Mucosa of descending colon (tissue), 3 donors: Measurements from ENCODE around the gene SCG5. TPM values are rescaled to one million over a fixed set of nuclear protein-coding genes. Genes with fewer than 3 reads are reported as not detected.

Experiments
- ATAC-seq: fragments of 200-7000 bp; cut with Tn5 transposase; one replicate; pipeline ENCODE4 v1.9.1; 2020; ENCODE audit warnings: mild to moderate bottlenecking, moderate library complexity
- DNase-seq, 3 donors: peaks; one replicate each; pipeline ENCODE4 v3.0.0-alpha.2; 2020
- H3K36me3 ChIP-seq: fragments of 200-600 bp; one replicate; pipeline ENCODE4 v1.8.0; 2021; ENCODE audit warnings: low read depth, mild to moderate bottlenecking
- H3K4me1 ChIP-seq: fragments of 200-600 bp; one replicate; pipeline ENCODE4 v1.8.0; 2021; ENCODE audit warnings: low read depth, mild to moderate bottlenecking
- H3K4me3 ChIP-seq: fragments of 200-600 bp; one replicate; pipeline ENCODE4 v1.8.0; 2021; ENCODE audit warnings: mild to moderate bottlenecking
- H3K9me3 ChIP-seq: fragments of 200-600 bp; one replicate; pipeline ENCODE4 v1.8.0; 2021; ENCODE audit warnings: mild to moderate bottlenecking
- intact Hi-C, 2 donors: fragments of 100-400 bp; cut with DNase I in 1 of 2; cut with micrococcal nuclease in 1 of 2; formaldehyde crosslinking; loops; one replicate each; pipeline versions ENCODE4 v1.11.0 to v1.11.1; 2022; cut with DNase I, micrococcal nuclease
- total RNA-seq, 3 donors: library from RNA; stranded (reverse); fragmentation: NEBNext Ultra II Directional in 2 of 3; extraction: Animal tissue kit (Norgen Biotek cat#: 25700) in 2 of 3; gene quantifications; one replicate each; pipeline versions ENCODE4 v1.2.1 to v1.2.4, GENCODE V29; 2021 to 2023
- TF ChIP-seq, protein P1 (sequence below): fragments of 200-600 bp; IDR thresholded peaks from one replicate; pipeline ENCODE4 v1.8.0; 2022; ENCODE audit warnings: antibody characterized with exemption, mild to moderate bottlenecking
- donor health status: DM: no; HTN: no; CAD: no; lungs with moderate emphysema.
- donor health status: DM: no; HTN: no; CAD: no.
- donor health status: DM: no; HTN: yes; CAD: no.

SCG5 gene
- total RNA-seq, 3 donors from 2014 or later: 4.2 to 7.0 (median 5.7) TPM

DNA sequence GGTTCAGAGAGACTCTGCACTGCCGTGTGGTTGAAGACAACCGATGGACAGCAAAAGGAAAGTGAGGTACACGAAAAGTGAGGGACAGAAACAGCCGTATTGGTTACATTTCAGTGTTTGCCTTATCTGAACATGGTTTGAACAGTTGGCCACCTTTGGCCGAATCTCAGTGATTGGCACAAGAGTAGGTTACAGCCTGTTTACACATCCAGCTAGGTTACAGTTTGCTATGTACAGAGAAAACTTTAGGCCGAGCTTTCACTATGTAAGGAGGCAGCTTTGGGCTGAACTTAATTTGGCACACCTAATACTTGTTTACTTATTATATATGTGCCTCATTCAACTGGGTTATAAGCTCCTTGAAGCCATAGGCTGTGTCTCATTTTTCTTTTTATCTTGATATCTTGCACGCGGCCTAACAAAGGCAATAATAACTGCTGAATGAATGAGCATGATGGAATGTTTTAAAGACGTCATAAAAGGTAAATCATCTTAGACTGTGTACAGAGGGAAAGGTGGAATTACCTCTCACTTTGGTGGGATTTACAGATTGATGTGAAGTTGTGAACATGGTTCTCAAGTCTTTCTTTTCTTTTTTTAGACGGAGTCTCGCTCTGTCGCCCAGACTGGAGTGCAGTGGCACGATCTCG is 59.1 kb downstream of the SCG5 start:
- TF ChIP-seq, protein P1, sequence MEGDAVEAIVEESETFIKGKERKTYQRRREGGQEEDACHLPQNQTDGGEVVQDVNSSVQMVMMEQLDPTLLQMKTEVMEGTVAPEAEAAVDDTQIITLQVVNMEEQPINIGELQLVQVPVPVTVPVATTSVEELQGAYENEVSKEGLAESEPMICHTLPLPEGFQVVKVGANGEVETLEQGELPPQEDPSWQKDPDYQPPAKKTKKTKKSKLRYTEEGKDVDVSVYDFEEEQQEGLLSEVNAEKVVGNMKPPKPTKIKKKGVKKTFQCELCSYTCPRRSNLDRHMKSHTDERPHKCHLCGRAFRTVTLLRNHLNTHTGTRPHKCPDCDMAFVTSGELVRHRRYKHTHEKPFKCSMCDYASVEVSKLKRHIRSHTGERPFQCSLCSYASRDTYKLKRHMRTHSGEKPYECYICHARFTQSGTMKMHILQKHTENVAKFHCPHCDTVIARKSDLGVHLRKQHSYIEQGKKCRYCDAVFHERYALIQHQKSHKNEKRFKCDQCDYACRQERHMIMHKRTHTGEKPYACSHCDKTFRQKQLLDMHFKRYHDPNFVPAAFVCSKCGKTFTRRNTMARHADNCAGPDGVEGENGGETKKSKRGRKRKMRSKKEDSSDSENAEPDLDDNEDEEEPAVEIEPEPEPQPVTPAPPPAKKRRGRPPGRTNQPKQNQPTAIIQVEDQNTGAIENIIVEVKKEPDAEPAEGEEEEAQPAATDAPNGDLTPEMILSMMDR: no peak
- Histone ChIP-seq H3K4me1 (peaks cover 8% of the 10 kb centered on the region), H3K9me3 (no peaks in the 10 kb centered on the region), H3K4me3 (no peak overlapping the region), H3K36me3 (no peaks in the 10 kb centered on the region)
- peak in 1 of 3 donors; percentile 78 for DNase-seq
- peak; percentile 93 for ATAC-seq
- intact Hi-C loops: no loop called here

DNA sequence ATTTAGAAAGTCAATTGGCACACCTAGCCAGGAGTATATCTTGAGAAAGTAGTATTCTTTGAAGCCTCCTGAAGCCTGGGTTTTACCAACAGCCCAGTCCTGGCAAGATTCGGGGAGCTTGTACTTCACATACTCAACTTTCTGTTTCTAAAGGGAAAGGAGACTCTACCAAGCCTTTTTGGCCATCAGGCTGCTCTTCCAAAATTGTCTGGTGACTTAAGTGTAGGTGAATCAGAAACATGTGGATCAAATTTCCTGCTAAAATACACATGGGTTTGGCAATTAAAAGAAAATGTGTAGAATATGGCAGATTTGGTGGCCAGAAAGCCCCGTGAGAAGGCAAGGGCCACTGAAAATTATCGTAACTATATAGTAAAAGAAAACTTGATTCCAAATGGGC is 60.4 kb downstream of the SCG5 start:
- intact Hi-C loops: no loop called here
- TF ChIP-seq, protein P1: no peak
- Histone ChIP-seq H3K4me1 (peaks cover 8% of the 10 kb centered on the region), H3K9me3 (no peaks in the 10 kb centered on the region), H3K36me3 (no peaks in the 10 kb centered on the region), H3K4me3 (no peak overlapping the region)
- ATAC-seq: no peak
- DNase-seq: no peak

DNA sequence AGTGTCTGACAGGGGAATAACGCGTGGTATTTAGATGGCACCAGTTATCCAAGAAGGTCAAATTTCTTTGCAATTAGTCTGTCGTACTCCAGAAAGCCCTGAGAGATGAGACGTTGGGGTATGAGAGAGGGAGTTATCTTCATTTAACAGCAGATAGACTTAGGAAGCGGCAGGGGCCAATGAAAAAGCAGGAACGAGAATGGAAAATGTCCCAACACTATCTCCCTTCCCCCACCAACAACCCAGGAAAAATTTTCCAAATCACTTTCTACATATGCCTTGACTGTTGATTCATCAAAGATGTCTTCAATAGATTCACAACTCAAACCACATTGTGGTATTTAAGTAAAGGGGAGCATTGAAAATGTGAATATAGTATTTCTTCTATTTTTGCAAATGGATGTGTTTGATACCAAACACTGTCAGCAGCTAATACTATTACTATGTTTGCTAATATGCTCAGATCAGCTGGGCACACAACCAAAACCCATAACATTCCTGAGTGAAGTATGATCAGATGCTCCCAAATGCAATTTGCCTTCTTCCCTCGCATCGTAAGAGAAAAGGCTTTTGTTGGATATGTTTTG is 63.0 kb downstream of the SCG5 start:
- Histone ChIP-seq H3K4me3 (no peak overlapping the region), H3K4me1 (peaks cover 10% of the 10 kb centered on the region), H3K36me3 (no peaks in the 10 kb centered on the region), H3K9me3 (no peaks in the 10 kb centered on the region)
- intact Hi-C loops: no loop called here
- DNase-seq (no peak), ATAC-seq (no peak)
- TF ChIP-seq, protein P1: no peak

DNA sequence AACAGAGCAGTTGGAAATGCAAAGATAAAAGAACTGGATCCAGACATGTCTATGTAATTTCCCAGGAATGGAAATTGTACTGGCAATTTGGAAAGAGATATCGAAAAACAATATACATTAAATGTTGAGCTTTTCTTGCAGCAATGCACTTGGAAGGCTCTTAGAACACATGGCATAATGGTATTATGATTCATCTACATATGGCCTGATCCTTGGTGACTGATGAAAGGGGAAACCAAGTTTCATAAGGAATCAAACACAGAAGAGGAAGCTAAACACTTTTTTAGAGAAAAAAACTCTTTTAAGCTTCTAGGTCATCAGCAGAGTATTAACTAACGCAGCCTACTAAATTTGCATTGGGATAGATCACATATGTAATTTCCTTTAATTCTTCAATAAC is 63.9 kb downstream of the SCG5 start:
- no peaks in the 10 kb centered on the region for H3K36me3 ChIP-seq
- intact Hi-C loops: no loop called here
- no peak overlapping the region for H3K4me3 ChIP-seq
- H3K4me1 ChIP-seq: peaks cover 11% of the 10 kb centered on the region
- H3K9me3 ChIP-seq: no peaks in the 10 kb centered on the region
- TF ChIP-seq, protein P1: no peak
- ATAC-seq (no peak), DNase-seq (no peak)

DNA sequence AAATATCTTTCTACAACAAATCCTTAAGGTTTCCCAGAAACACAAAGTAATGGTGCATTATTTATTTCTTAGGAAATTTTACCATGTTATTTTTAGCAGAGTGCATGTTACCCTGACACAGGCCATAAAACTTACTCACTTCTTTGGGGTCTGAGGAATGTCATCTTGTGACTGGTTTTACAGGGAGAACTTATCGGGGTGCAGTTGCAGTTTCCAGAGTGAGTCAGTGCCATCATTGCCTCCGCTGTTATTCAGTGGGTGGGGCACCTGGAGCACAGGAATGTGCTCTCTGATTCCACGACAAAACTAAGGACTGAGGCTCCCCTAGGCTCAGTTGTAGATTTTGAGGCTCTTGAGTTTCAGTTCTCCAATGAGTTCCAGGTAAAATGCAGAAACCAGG is 65.2 kb downstream of the SCG5 start:
- intact Hi-C loops: no loop called here
- no peak for DNase-seq
- no peak overlapping the region for H3K4me3 ChIP-seq
- peaks cover 5% of the 10 kb centered on the region for H3K4me1 ChIP-seq
- no peaks in the 10 kb centered on the region for H3K9me3 ChIP-seq
- no peak for ATAC-seq
- TF ChIP-seq, protein P1: no peak
- no peaks in the 10 kb centered on the region for H3K36me3 ChIP-seq
